IPS-11a (cell line): ENCODE data around the gene PLA2R1.
A peak's percentile ranks its signal among the peaks of the same experiment; 100 is the strongest.
"Not testable (repeated sequence)": the region's sequence is repeated elsewhere in the genome, so short reads cannot be mapped to it uniquely, and the experiment has no call there.

ENCODE experiments used
- H3K4me3 ChIP-seq: one replicate; pipeline ENCODE4 v1.5.1; 2013; ENCODE audit warnings: low read depth, low read length, control low read depth

PLA2R1 gene

GRCh38 chr2:160063879-160064612 is 1.6 kb upstream of the PLA2R1 start:
- H3K4me3 ChIP-seq = no peak overlapping the region

- H3K4me3 ChIP-seq = no peak overlapping the region
Measured at GRCh38 chr2:160063271-160063670, 856 bp upstream of the PLA2R1 start.

GRCh38 chr2:160061944-160062291 is 497 bp downstream of the PLA2R1 start:
- peak overlapping the region; percentile 53 for H3K4me3 ChIP-seq

- no peak overlapping the region for H3K4me3 ChIP-seq
Measured at GRCh38 chr2:160061533-160061932, 882 bp downstream of the PLA2R1 start.

- H3K4me3 ChIP-seq = no peak overlapping the region
Measured at GRCh38 chr2:160060297-160060696, 2.1 kb downstream of the PLA2R1 start.

- no peak overlapping the region for H3K4me3 ChIP-seq
Measured at GRCh38 chr2:160057356-160057755, 5.1 kb downstream of the PLA2R1 start.

- H3K4me3 ChIP-seq = no peak overlapping the region
Measured at GRCh38 chr2:160055726-160056108, 6.7 kb downstream of the PLA2R1 start.

GRCh38 chr2:160054984-160055725 is 7.3 kb downstream of the PLA2R1 start:
- no peak overlapping the region for H3K4me3 ChIP-seq

- H3K4me3 ChIP-seq = no peak overlapping the region
Measured at GRCh38 chr2:160053946-160054345, 8.5 kb downstream of the PLA2R1 start.

- no peak overlapping the region for H3K4me3 ChIP-seq
Measured at GRCh38 chr2:160052531-160052930, 9.9 kb downstream of the PLA2R1 start.

- H3K4me3 ChIP-seq = no peak overlapping the region
Measured at GRCh38 chr2:160051371-160051800, 11.0 kb downstream of the PLA2R1 start.

GRCh38 chr2:160050147-160050546 is 12.3 kb downstream of the PLA2R1 start:
- H3K4me3 ChIP-seq = no peak overlapping the region

GRCh38 chr2:160045703-160046210 is 16.7 kb downstream of the PLA2R1 start:
- no peak overlapping the region for H3K4me3 ChIP-seq

GRCh38 chr2:160044728-160045127 is 17.7 kb downstream of the PLA2R1 start:
- no peak overlapping the region for H3K4me3 ChIP-seq

- H3K4me3 ChIP-seq = no peak overlapping the region
Measured at GRCh38 chr2:160043265-160043664, 19.1 kb downstream of the PLA2R1 start.

- no peak overlapping the region for H3K4me3 ChIP-seq
Measured at GRCh38 chr2:160042054-160042453, 20.4 kb downstream of the PLA2R1 start.

- H3K4me3 ChIP-seq = no peak overlapping the region
Measured at GRCh38 chr2:160041091-160041490, 21.3 kb downstream of the PLA2R1 start.

- no peak overlapping the region for H3K4me3 ChIP-seq
Measured at GRCh38 chr2:160039166-160039903, 23.1 kb downstream of the PLA2R1 start.

GRCh38 chr2:160038662-160039061 is 23.8 kb downstream of the PLA2R1 start:
- H3K4me3 ChIP-seq = not testable (repeated sequence)

GRCh38 chr2:160036736-160037135 is 25.7 kb downstream of the PLA2R1 start:
- no peak overlapping the region for H3K4me3 ChIP-seq

- H3K4me3 ChIP-seq = no peak overlapping the region
Measured at GRCh38 chr2:160035125-160035524, 27.3 kb downstream of the PLA2R1 start.

- H3K4me3 ChIP-seq = no peak overlapping the region
Measured at GRCh38 chr2:160034396-160034795, 28.0 kb downstream of the PLA2R1 start.
